Hematopoietic multipotent progenitor cell treated with erythropoietin and hydrocortisone succinate and interleukin-3 and kit ligand, for 8 days (in vitro differentiated cells): ENCODE measurements around the gene IRGQ.
A peak's percentile ranks its signal among the peaks of the same experiment; 100 is the strongest.
"Not testable (repeated sequence)": the region's sequence is repeated elsewhere in the genome, so short reads cannot be mapped to it uniquely, and the experiment has no call there.

ENCODE experiments used
- DNase-seq: peaks from one replicate; pipeline ENCODE4 v3.0.0-alpha.2; 2015

IRGQ gene

DNA sequence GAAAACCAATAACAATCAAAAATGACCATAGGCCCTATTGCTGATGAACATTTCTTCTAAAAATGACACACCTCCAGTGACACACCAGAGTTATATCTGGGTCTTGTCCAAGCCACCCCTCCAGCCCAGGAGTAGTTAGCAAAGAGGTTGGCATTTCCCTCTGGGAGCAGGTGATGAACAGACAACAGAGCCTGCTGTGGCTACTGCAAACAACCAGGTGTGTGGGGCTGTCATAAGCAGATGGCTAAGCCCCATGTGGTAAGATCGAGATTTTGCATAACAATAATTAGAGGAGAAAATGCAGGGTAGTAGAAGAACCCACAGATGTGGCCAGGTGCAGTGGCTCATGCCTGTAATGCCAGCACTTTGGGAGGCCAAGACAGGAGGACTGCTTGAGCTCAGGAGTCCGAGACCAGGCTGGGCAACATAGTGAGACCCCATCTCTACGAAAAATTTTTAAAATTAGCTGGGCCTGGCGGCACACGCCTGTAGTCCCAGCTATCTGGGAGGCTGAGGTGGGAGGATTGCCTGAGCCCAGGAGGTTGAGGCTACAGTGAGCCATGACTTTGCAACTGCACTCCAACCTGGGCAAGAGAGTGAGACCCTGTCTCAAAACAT, 25.7 kb downstream of the IRGQ start:
- DNase-seq, result no peak

GRCh38 chr19:43569657-43570056, 26.3 kb downstream of the IRGQ start:
- no peak for DNase-seq

- DNase-seq, result no peak
Measured at GRCh38 chr19:43564800-43565199, 31.1 kb downstream of the IRGQ start.

GRCh38 chr19:43563816-43564457, 32.0 kb downstream of the IRGQ start:
- DNase-seq, result no peak

- DNase-seq, result peak; percentile 95
Measured at GRCh38 chr19:43562698-43563241, 33.2 kb downstream of the IRGQ start.

DNA sequence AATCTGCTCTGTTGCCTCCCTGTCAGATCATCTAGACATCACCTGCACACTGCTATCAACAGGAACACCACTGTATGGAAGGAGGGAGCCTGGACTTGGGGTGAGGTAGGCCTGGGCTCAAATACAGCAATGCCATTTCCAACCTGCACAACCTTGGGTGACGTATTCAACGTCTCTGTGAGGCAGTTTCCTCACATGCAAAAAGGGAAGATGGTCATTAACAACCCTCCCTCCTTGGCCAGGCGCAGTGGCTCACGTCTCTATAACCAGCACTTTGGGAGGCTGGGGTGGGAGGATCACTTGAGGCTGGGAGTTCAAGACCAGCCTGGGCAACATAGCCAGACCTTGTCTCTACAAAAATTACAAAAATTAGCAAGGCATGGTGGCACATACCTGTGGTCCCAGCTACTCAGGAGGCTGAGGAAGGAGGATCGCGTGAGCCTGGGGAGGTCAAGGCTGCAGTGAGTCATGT, 33.7 kb downstream of the IRGQ start:
- peak; percentile 9 for DNase-seq

- peak; percentile 52 for DNase-seq
Measured at GRCh38 chr19:43561139-43561970, 34.6 kb downstream of the IRGQ start.

GRCh38 chr19:43560687-43561086, 35.2 kb downstream of the IRGQ start:
- DNase-seq, result peak; percentile 59

GRCh38 chr19:43555185-43555770, 40.7 kb downstream of the IRGQ start:
- peak; percentile 83 for DNase-seq

DNA sequence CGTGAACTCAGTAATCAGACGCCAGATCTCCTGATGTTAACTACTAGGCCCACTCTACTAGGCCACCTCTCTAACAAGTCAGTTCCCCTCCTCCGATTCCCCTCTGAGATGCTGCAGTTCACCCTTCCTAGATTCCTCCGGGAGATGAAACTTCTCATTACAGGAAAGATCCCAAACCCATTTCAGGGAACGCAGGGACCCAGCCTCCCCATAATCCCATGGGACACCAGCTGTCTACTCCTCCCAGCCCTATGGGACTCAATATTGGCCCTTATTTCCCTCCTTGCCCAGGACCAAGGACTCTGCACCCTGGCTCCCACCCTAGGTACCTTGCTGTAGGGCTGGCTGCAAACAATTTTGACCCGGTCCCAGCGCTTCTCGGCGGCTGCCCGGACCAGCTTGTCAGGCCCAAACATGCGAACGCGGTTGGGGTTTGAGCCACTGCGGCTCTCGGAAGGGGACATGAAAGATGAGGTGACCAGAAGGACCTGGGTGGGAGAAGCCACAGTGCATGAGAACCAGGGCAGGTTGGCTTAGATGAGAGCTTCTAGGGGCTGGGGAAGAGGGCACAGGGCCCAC, 41.5 kb downstream of the IRGQ start:
- no peak for DNase-seq

DNA sequence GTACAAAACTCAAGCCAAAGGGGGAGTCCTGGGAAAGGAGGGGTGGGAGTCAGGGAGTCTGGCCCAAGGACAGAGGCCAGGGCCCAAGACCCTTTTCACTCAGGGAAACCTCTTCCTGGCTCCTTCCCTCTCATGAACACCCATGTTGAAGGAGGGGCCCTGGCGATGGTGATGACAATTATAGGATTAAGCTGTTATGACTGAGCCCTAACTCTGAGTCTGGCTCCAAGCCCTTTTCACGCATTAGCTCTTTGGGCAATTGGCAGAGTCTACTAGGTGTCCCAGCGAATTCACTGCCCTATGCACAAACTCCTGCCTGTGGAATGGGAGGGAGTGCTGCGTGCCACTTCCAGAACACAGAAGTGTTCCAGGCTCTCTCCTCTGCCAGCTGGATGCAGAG, 42.3 kb downstream of the IRGQ start:
- no peak for DNase-seq

DNA sequence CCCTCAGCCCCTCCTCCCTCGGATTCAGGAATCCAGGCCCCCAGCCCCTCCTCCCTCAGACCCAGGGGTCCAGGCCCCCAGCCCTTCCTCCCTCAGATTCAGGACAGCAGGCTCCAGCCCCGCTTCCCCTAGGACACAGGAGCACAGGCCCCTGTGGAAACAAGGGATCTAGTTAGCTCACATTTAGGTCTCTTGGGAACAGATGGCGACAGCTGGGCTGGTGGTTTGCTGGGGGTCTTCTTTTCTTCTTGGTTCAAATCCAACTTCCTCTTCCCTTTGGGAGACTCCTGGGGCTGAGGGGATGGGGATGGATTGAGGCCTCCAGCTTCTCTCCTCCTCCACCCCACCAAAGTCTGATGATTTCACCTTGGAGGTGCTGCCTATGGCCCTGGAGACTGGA, 43.3 kb downstream of the IRGQ start:
- DNase-seq, result no peak

DNA sequence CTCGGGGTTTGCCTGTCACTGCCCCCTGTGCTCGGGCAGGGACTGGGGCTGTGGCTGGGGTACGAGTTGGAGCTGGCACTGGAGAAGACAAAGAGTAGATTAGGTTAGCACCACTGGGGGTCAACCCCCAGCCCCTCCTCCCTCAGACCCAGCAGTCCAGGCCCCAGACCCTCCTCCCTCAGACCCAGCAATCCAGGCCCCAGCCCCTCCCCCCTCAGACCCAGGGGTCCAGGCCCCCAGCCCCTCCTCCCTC, 43.8 kb downstream of the IRGQ start:
- no peak for DNase-seq

DNA sequence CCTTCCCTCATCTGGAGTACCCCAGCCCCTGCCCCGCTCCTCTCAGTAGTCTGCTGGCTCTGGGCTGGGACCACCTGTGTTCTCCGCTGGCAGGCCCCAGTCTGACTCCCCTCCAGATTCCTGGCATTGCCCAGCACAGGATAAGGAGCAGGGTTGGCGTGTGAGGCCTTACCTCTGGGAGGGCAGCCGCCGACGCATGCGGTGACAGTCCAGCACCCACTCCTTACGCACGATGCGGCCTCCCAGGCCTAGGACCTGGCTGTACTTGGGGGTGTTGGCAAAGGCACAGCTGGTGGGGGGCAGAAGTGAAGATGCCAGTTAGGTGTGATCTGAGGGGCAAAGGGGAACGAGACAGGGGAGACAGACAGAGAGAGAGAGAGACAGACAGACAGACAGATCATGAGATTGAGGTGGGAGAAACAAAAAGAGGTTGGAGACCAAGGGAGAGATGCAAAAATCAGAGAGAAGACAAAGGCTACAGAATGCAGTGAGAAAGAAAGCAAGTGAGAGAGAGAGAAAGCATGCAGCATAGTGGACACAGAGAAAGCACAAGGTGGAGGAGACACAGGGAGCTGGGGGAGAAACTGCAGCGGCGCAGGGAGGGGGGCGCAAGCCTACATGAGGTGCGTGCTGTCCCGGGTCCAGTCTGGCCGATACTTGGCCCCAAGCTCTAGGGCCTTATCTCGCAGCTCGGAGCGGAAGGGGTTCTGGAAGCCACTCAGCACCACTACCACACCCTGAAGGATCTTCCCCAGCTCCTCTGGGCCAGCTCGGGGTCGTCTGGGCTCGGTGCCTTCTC, 44.3 kb downstream of the IRGQ start:
- DNase-seq, result no peak

DNA sequence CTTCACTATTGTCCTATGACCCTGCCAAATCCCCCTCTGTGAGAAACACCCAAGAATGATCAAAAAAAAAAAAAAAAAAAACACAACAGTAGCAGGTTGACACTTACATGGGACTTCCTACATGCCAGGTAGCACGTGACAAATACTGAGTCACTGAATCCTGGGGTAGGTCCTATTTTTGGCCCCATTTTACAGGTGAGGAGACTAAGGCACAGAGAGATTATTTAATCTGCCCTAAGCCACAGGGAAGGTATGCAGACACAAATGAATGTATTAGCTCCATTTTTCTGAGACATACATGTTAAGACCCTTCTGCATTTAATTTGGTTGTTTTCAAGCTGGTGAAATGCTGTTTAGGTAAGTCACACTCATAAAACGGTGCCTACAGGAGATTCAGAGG, 47.2 kb downstream of the IRGQ start:
- DNase-seq, result no peak

- not testable (repeated sequence) for DNase-seq
Measured at GRCh38 chr19:43547926-43548325, 48.0 kb downstream of the IRGQ start.

DNA sequence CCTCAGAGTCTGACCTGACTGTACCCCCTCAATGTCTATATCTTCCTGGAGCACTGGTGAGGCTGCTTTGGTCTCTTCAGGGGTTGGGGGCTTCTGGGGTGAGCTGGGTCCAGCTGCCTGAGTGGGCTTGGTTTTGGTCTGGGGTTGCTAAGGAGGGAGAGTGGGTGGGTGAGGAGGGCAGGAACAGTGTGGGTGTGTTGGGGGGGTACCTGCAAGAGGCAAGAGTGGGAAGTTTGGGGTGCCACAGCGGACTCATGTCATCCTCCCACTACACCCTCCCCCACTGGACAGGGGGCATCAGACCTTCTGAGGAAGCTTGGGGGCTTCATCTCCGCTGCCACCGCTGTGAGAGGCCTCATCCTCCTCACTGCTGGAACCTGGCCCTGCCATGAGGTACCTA, 49.4 kb downstream of the IRGQ start:
- no peak for DNase-seq

- no peak for DNase-seq
Measured at GRCh38 chr19:43545981-43546380, 50.0 kb downstream of the IRGQ start.

GRCh38 chr19:43545276-43545675, 50.7 kb downstream of the IRGQ start:
- no peak for DNase-seq

- DNase-seq, result no peak
Measured at GRCh38 chr19:43544077-43544476, 51.9 kb downstream of the IRGQ start.

GRCh38 chr19:43541920-43542650, 53.8 kb downstream of the IRGQ start:
- no peak for DNase-seq

DNA sequence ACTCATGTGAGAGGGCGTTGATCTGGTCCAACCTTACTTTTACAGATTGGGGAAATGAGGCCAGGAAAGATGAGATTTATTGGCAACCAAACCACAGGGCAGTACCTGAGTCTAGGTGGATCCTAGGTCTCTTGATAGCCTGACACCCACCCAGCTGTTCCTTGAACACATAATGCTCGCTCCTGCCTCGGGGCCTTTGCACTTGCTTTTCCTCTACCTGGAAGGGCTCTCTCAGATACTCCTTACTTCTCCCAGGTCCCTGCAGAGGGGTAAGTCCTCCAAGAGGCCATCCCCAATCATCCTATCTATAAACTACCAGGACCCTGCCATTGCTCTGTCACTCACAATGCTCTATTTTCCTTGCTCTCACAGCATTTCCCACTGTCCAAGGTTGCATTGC, 55.6 kb downstream of the IRGQ start:
- no peak for DNase-seq
